ENCODE results near the gene COL21A1.
A peak's percentile ranks its signal among the peaks of the same experiment; 100 is the strongest.
"Not testable (repeated sequence)": the region's sequence is repeated elsewhere in the genome, so short reads cannot be mapped to it uniquely, and the experiment has no call there.

The COL21A1 gene

GRCh38 chr6:56246881-56247653, at the start of gene COL21A1:
TSS of gene COL21A1 (minus strand) at chr6:56247580. CDS start at chr6:56182618, 64,962 bp downstream.
- DNase-seq = no peak

DNA sequence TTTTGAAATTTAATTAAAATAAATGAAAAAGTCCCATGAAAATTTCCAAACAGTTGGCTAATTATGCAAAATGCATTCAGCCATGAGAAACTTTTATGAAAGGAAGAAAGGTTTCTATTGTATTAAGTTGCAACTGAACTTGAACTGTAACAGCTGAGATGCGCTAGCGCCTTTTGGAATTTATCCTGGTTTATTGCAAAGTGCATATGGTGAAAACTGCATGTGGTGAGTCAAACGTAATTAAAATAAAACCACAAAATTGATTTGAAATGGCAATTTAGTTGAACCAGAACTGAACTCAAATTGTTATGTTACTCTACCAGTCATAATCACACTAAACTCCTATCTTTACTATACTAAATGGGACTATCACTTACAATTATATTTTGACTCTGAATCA, 46.4 kb upstream of the COL21A1 start:
- no peak for DNase-seq

- DNase-seq = peak; percentile 62
Observed at GRCh38 chr6:56292505-56293181, 45.3 kb upstream of the COL21A1 start.

- no peak for DNase-seq
Observed at GRCh38 chr6:56291302-56291917, 44.0 kb upstream of the COL21A1 start.

GRCh38 chr6:56289721-56290120, 42.3 kb upstream of the COL21A1 start:
- no peak for DNase-seq

GRCh38 chr6:56288347-56288746, 41.0 kb upstream of the COL21A1 start:
- no peak for DNase-seq

GRCh38 chr6:56282391-56282790, 35.0 kb upstream of the COL21A1 start:
- no peak for DNase-seq

DNA sequence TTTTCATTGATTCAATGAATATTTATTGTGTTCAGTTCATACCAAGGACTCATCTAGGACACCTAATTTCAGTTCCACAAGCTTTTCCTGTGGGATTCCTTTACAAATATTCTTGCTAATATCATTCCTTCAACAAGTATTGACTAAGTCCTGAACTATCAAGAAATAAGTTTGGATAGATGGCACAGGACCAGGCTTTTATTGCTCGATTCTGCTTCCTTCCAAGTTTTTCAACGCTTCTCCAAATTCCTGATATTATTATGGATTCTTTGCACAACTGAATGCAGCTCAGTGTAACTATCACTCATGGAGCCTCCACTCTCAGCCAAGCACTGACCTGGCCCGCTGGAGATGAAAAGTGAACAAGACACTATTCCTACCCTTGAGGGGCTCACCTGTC, 32.7 kb upstream of the COL21A1 start:
- no peak for DNase-seq

- no peak for DNase-seq
Observed at GRCh38 chr6:56279331-56280080, 32.1 kb upstream of the COL21A1 start.

DNA sequence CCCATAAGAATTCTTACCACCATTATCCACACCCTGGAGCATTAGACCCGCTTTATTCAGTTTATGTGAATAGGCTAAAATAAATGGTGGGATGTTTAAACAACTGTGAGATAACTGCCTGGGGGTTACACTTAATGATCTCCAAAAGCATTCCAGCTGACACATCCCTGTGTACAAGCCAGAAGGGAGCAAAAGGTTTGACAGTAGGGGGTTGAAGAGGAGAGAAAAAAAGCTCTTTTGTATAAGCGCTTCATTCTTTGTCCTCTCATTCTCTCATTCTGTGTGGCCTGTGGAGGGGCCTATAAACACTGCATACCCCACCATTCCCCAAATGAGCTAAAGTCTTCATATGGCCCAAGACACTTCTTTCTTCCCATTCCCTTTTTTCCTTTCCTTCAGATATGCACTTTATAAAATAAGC, 30.8 kb upstream of the COL21A1 start:
- peak; percentile 75 for DNase-seq

DNA sequence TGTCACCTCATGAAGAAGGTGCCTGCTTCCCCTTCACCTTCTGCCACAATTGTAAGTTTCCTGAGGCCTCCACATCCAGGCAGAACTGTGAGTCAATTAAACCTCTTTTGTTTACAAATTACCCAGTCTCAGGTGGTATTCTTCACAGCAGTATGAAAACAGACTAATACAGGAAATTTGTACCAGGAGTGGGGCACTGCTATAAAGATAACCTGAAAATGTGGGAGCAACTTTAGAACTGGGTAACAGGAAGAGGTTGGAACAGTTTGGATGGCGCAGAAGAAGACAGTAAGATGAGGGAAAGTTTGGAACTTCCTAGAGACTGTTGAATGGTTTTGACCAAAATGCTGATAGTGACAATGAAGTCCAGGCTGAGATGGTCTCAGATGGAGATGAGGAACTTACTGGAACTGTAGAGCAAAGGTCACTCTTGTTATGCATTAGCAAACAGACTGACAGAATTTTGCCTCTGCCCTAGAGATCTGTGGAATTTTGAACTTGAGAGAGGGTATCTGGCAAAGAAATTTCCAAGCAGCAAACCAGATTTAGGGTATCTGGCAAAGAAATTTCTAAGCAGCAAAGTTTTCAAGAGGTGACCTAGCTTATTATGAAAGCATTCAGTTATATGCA, 23.5 kb upstream of the COL21A1 start:
- DNase-seq = no peak

DNA sequence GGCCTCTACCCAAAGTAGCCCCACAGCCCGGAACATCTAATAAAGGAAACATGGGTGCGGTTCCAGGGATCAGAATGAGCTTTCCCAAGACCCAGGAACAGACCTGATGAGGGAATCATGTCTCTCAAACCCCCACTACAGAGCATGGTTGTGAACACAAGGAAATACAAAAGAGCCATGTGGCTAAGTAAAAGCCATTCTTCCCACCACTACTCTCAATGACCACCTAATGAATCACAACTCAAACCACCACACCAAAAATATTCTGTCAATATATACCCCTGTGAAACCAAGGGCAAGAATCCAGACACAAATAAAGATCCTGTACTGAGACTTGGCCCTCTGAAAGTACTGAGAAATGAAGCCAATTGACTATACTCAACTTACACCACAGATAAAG, 20.9 kb upstream of the COL21A1 start:
- no peak for DNase-seq

- no peak for DNase-seq
Observed at GRCh38 chr6:56266011-56266410, 18.6 kb upstream of the COL21A1 start.

DNA sequence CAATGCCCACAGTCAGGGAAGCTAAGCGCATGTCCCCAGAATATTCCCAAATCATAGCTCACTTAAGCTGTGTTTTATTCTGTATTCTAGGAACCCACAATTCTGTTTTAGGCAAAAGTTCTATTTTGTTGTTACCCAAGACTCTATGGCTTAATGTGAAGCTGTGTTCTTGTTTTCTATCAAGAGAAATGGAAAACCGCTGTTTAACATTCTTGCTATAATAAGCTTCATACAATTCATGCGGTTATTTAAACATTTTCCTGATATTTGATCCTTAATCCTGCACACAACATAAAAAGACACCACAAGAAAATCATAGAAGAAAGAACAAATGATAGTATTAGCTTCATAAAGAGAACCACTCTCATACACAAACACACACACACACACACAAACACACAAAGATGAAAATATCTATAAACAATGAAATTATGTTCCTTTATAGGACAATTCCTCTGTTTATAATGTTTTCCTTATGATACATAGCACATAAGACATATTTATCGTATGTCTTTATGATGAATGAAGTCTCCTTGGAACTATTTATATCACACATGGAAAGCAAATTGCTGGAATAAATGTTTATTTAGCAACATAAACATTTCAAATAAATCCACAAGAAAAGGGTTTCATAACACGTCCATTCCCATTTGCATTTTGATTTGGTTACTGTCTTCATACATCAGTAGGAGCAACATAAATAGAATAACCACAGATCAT, 16.4 kb upstream of the COL21A1 start:
- no peak for DNase-seq

- not testable (repeated sequence) for DNase-seq
Observed at GRCh38 chr6:56260593-56260992, 13.2 kb upstream of the COL21A1 start.

- DNase-seq = peak; percentile 65
Observed at GRCh38 chr6:56259234-56260077, 12.1 kb upstream of the COL21A1 start.

- no peak for DNase-seq
Observed at GRCh38 chr6:56255349-56255748, 8.0 kb upstream of the COL21A1 start.

GRCh38 chr6:56250266-56250665, 2.9 kb upstream of the COL21A1 start:
- DNase-seq = no peak

DNA sequence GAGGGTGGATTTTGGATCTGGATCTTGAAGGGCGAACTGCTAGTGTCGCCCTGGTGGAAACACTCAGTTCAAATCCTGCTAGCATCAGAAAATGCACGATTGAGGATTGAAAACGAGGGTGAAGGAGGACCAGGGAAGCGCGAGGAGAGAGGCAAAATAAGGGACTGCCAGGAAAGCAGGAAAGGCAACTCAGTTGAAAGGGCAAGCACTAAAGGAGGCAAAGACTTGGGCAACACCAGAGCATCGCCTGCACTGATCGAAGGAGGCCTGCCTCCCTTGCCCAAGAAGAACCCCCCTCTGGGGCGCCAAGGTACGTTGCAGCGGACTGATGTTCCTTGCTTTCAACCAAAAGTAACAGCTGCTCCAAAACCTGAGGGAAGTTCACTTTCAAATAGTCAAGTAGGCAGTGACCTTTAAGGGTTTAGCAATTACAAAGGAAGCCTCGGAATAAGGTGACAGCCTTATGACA, 308 bp upstream of the COL21A1 start:
- no peak for DNase-seq

GRCh38 chr6:56246541-56246880, 869 bp downstream of the COL21A1 start:
- DNase-seq = no peak

DNA sequence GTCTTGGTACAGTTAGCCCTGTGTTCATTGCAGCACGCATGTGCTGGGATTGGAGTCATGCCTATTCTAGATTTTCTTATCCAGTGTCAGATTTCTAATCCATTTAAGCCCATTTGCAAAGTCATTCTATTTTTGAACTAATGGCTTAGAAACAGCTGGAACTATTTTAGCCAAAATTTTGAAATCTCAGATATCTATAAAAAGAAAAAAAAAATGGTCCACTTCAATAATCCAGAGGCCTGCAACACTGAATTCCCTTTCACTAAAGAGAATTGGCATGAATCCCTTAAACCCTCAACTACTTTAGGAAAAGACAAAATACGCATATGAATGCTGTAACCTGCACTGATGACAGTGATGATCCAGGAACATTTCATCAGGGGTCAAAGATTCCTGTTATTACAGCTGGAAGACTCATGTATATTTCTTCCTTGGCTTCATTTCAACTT, 1.5 kb downstream of the COL21A1 start:
- DNase-seq = no peak
